Measurements from ENCODE around the gene GRIK5. TPM values are rescaled to one million over a fixed set of nuclear protein-coding genes. Genes with fewer than 3 reads are reported as not detected.

Gene GRIK5
- total and polyA plus RNA-seq, 2 donors from 2014 or later: 8.9 to 16.2 TPM

DNA sequence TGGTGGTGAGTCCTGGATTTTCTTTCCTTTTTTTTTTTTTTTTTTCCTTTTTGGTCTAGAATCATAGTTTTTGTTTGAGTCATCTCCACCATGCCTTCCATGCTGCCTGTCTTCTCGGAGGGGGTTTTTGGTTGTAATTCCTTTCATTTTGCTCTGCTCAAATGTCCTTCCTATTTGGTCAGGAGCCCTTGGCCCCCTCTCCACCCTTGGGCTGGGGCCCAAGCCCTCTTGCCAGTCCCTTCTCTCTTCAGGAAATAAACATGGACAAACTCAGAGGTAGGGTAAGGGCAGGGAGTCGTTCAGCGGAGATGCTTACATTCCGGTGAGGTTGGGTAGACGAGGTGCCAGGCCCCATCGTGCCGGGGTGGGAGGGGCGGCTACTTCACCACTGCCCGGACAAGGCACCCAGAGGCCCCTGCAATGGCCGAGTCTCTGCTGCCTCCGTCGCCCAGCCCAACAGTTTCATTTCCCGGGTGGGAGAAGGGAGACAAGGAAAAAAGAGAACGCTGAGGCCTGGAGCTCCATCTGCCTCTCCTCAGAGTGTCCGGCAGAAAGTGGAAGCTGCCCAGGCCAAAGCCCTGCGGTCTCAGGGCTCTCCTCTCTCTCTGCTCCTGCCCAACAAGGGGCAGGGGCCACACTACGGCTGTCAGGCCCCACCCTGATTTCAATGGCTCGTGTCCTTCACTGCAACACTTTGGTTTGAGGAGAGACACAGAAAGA, 18.6 kb upstream of the GRIK5 start:
- DNase-seq: no peak
- Histone ChIP-seq H3K4me1 (ENCODE audit: control insufficient read depth in 2 of 3, insufficient read depth in 2 of 3, low read depth in 1 of 3, low read length in 3 of 3) (no peaks in the 10 kb centered on the region), H3K9me3 (ENCODE audit: control insufficient read depth in 2 of 3, insufficient read depth in 1 of 3, low read length in 3 of 3) (no peaks in the 10 kb centered on the region), H3K4me3 (ENCODE audit: low read length in 3 of 3) (no peak overlapping the region), H3K9ac (ENCODE audit: low read length in 3 of 3) (no peak overlapping the region), H3K36me3 (ENCODE audit: control insufficient read depth in 2 of 3, insufficient read depth in 3 of 3, low read length in 3 of 3) (no peaks in the 10 kb centered on the region), H3K27ac (ENCODE audit: low read depth in 2 of 2, low read length in 2 of 2) (no peak overlapping the region), H3K27me3 (ENCODE audit: control insufficient read depth, insufficient read depth, low read length) (no peaks in the 10 kb centered on the region)
- no peak for FAIRE-seq
- TF ChIP-seq, protein P1, sequence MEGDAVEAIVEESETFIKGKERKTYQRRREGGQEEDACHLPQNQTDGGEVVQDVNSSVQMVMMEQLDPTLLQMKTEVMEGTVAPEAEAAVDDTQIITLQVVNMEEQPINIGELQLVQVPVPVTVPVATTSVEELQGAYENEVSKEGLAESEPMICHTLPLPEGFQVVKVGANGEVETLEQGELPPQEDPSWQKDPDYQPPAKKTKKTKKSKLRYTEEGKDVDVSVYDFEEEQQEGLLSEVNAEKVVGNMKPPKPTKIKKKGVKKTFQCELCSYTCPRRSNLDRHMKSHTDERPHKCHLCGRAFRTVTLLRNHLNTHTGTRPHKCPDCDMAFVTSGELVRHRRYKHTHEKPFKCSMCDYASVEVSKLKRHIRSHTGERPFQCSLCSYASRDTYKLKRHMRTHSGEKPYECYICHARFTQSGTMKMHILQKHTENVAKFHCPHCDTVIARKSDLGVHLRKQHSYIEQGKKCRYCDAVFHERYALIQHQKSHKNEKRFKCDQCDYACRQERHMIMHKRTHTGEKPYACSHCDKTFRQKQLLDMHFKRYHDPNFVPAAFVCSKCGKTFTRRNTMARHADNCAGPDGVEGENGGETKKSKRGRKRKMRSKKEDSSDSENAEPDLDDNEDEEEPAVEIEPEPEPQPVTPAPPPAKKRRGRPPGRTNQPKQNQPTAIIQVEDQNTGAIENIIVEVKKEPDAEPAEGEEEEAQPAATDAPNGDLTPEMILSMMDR (IDR thresholded peaks at IDR 0.05; ENCODE audit: borderline replicate concordance, extremely low read depth, insufficient read depth): no peak
- intact Hi-C loops (cut with DNase I): no loop called here

DNA sequence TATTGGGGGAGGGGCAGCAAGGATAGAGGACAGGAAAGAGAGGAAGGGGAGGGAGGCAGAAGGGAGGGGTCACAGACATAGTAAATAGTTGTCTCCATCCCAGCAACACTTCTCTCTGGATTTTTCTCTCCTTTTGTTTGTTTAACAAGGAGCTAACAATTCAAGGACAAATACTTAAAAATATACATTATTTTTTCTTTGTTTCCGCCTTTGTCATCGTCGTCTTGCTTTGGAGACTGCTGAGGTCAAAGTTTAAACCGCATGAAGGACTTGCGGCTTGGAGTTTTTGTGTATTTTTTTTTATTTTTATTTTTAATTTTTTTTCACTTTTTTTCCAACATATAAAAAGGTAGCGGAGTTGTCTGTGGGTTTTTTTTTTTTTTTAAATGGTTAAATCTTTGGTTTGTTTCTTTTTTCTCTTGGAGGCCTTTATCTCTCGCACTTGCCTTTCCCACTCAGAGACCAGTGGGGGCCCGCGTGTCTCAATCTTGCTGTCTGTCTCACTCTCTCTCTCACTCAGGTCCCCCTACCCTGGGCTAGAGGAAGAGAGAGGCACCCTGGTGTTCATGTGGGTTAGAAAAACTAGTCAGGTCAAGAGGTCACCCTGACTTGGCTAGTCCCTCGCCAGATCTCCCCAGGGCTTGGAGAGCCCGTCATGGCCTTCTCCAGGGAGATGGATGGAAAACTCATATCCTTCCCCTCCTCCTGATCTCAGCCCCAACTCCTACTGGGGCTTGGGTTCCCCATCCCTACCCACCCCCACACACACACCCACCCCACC, 17.0 kb upstream of the GRIK5 start:
- Histone ChIP-seq H3K4me1 (ENCODE audit: control insufficient read depth in 2 of 3, insufficient read depth in 2 of 3, low read depth in 1 of 3, low read length in 3 of 3) (no peaks in the 10 kb centered on the region), H3K27me3 (ENCODE audit: control insufficient read depth, insufficient read depth, low read length) (no peaks in the 10 kb centered on the region), H3K9ac (ENCODE audit: low read length in 3 of 3) (no peak overlapping the region), H3K4me3 (ENCODE audit: low read length in 3 of 3) (no peak overlapping the region), H3K9me3 (ENCODE audit: control insufficient read depth in 2 of 3, insufficient read depth in 1 of 3, low read length in 3 of 3) (no peaks in the 10 kb centered on the region), H3K27ac (ENCODE audit: low read depth in 2 of 2, low read length in 2 of 2) (no peak overlapping the region), H3K36me3 (ENCODE audit: control insufficient read depth in 2 of 3, insufficient read depth in 3 of 3, low read length in 3 of 3) (no peaks in the 10 kb centered on the region)
- intact Hi-C loops (cut with DNase I): no loop called here
- TF ChIP-seq, protein P1 (IDR thresholded peaks at IDR 0.05; ENCODE audit: borderline replicate concordance, extremely low read depth, insufficient read depth): no peak
- no peak for FAIRE-seq
- no peak for DNase-seq

DNA sequence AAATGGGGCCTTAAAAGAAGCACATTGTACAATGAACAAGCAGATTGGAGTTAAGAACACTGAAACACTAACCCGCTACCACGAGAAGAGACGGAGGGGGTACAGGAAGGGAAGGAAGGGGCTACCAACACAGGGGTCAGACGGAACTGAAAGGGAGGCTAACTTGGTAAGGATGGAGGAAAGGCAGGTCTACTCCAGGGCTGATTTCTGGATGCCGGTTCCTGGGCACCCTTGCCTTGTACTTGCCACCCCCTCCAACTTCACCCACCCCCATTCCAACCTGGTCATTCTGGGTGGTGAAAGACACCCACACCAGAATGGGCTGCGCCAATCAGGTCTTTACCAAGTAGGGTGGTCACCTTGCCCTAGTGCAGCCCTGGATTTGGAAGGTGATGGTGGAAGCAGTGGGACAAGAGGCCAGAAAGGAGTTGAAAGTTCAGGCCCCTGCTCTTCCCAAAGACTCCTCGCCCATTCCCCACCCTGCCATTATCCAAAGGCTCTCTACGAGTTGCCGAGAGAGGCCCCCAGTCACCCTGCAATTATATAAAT, 16.3 kb upstream of the GRIK5 start:
- DNase-seq: no peak
- intact Hi-C loops (cut with DNase I): no loop called here
- no peaks in the 10 kb centered on the region for H3K9me3 ChIP-seq (ENCODE audit: control insufficient read depth in 2 of 3, insufficient read depth in 1 of 3, low read length in 3 of 3)
- no peaks in the 10 kb centered on the region for H3K27me3 ChIP-seq (ENCODE audit: control insufficient read depth, insufficient read depth, low read length)
- no peaks in the 10 kb centered on the region for H3K4me1 ChIP-seq (ENCODE audit: control insufficient read depth in 2 of 3, insufficient read depth in 2 of 3, low read depth in 1 of 3, low read length in 3 of 3)
- no peak overlapping the region for H3K9ac ChIP-seq (ENCODE audit: low read length in 3 of 3)
- no peak overlapping the region for H3K4me3 ChIP-seq (ENCODE audit: low read length in 3 of 3)
- no peak overlapping the region for H3K27ac ChIP-seq (ENCODE audit: low read depth in 2 of 2, low read length in 2 of 2)
- FAIRE-seq: no peak
- TF ChIP-seq, protein P1 (IDR thresholded peaks at IDR 0.05; ENCODE audit: borderline replicate concordance, extremely low read depth, insufficient read depth): no peak
- peaks cover 0 to 5% (median 0%) of the 10 kb centered on the region in 3 donors for H3K36me3 ChIP-seq (ENCODE audit: control insufficient read depth in 2 of 3, insufficient read depth in 3 of 3, low read length in 3 of 3)

All from kidney (tissue), 14 donors.